Upper lobe of right lung (tissue), 1 donor: ENCODE results near the gene RNF6. TPM values are rescaled to one million over a fixed set of nuclear protein-coding genes. Genes with fewer than 3 reads are reported as not detected.

Source experiments
- ATAC-seq: fragments of 200-7000 bp; cut with Tn5 transposase; one replicate; pipeline ENCODE4 v1.9.1; 2020; ENCODE audit warnings: mild to moderate bottlenecking, moderate library complexity
- DNase-seq: peaks from one replicate; pipeline ENCODE4 v3.0.0-alpha.2; 2020
- H3K27ac ChIP-seq: fragments of 200-600 bp; one replicate; pipeline ENCODE4 v1.8.0; 2022
- H3K27me3 ChIP-seq: fragments of 200-600 bp; one replicate; pipeline ENCODE4 v1.8.0; 2022; ENCODE audit warnings: mild to moderate bottlenecking
- H3K36me3 ChIP-seq: fragments of 200-600 bp; one replicate; pipeline ENCODE4 v1.8.0; 2022
- H3K4me1 ChIP-seq: fragments of 200-600 bp; one replicate; pipeline ENCODE4 v1.8.0; 2022
- H3K4me3 ChIP-seq: fragments of 200-600 bp; one replicate; pipeline ENCODE4 v1.8.0; 2022; ENCODE audit warnings: mild to moderate bottlenecking
- H3K9me3 ChIP-seq: fragments of 200-600 bp; one replicate; pipeline ENCODE4 v1.8.0; 2022
- CTCF ChIP-seq: fragments of 200-600 bp; IDR thresholded peaks from one replicate; pipeline ENCODE4 v1.8.0; 2022; ENCODE audit warnings: antibody characterized with exemption
- intact Hi-C: fragments of 100-400 bp; cut with DNase I; formaldehyde crosslinking; loops from one replicate; pipeline ENCODE4 v1.11.0; 2022
- total RNA-seq: library from RNA; stranded (reverse); fragmentation: NEBNext Ultra II Directional; extraction: Animal tissue kit (Norgen Biotek cat#: 25700); gene quantifications from one replicate; pipeline ENCODE4 v1.2.1, GENCODE V29; 2021
- donor health status: DM: no; HTN: yes; CAD: no; lungs with severe emphysema.

The RNF6 gene
- total RNA-seq, 1 donor from 2014 or later: 29.5 TPM

GRCh38 chr13:26257049-26257448, 34.9 kb upstream of the RNF6 start:
- no peaks in the 10 kb centered on the region for H3K36me3 ChIP-seq
- no peak overlapping the region for H3K4me3 ChIP-seq
- H3K4me1 ChIP-seq: peaks cover 20% of the 10 kb centered on the region
- intact Hi-C loops: no loop called here
- DNase-seq: no peak
- H3K9me3 ChIP-seq: no peaks in the 10 kb centered on the region
- no peaks in the 10 kb centered on the region for H3K27me3 ChIP-seq
- H3K27ac ChIP-seq: no peak overlapping the region
- TF ChIP-seq CTCF: no peak
- no peak for ATAC-seq

- DNase-seq (no peak), ATAC-seq (no peak)
- TF ChIP-seq CTCF: peak; percentile 36
- no peaks in the 10 kb centered on the region for H3K9me3 ChIP-seq
- H3K4me3 ChIP-seq: peak overlapping the region; percentile 81
- no peaks in the 10 kb centered on the region for H3K27me3 ChIP-seq
- intact Hi-C loops: no loop called here
- no peaks in the 10 kb centered on the region for H3K36me3 ChIP-seq
- peaks cover 20% of the 10 kb centered on the region for H3K4me1 ChIP-seq
- H3K27ac ChIP-seq: no peak overlapping the region
Observed at GRCh38 chr13:26255691-26256277, 33.7 kb upstream of the RNF6 start.

- peak overlapping the region; percentile 81 for H3K4me3 ChIP-seq
- intact Hi-C loops: no loop called here
- no peak for ATAC-seq
- DNase-seq: no peak
- H3K9me3 ChIP-seq: no peaks in the 10 kb centered on the region
- no peaks in the 10 kb centered on the region for H3K27me3 ChIP-seq
- H3K36me3 ChIP-seq: no peaks in the 10 kb centered on the region
- H3K4me1 ChIP-seq: peaks cover 20% of the 10 kb centered on the region
- peak overlapping the region; percentile 95 for H3K27ac ChIP-seq
- no peak for TF ChIP-seq CTCF
Observed at GRCh38 chr13:26255115-26255514, 33.0 kb upstream of the RNF6 start.

- H3K4me3 ChIP-seq: peak overlapping the region; percentile 81
- peak; percentile 74 for ATAC-seq
- peaks cover 20% of the 10 kb centered on the region for H3K4me1 ChIP-seq
- no peaks in the 10 kb centered on the region for H3K9me3 ChIP-seq
- peak; percentile 85 for DNase-seq
- peak overlapping the region; percentile 95 for H3K27ac ChIP-seq
- TF ChIP-seq CTCF: peak; percentile 8
- no peaks in the 10 kb centered on the region for H3K27me3 ChIP-seq
- no peaks in the 10 kb centered on the region for H3K36me3 ChIP-seq
- intact Hi-C loops: no loop called here
Observed at GRCh38 chr13:26254583-26255111, 32.5 kb upstream of the RNF6 start.

- peaks cover 20% of the 10 kb centered on the region for H3K4me1 ChIP-seq
- H3K9me3 ChIP-seq: no peaks in the 10 kb centered on the region
- no peak for TF ChIP-seq CTCF
- ATAC-seq (peak; percentile 96), DNase-seq (peak; percentile 96)
- peak within 1 kb of the TSS; percentile 95 for H3K27ac ChIP-seq
- intact Hi-C loops: no loop called here
- H3K27me3 ChIP-seq: no peaks in the 10 kb centered on the region
- H3K4me3 ChIP-seq: peak within 1 kb of the TSS; percentile 81
- H3K36me3 ChIP-seq: no peaks in the 10 kb centered on the region
Observed at GRCh38 chr13:26253787-26254582, 31.9 kb upstream of the RNF6 start, which contains the start of gene CDK8. Gene CDK8 (plus strand): TSS chr13:26254129. CDS start chr13:26254642, 513 bp downstream.
